Thoracic aorta (tissue), 2 donors: Measurements from ENCODE around the gene PPFIBP2. TPM values are rescaled to one million over a fixed set of nuclear protein-coding genes. Genes with fewer than 3 reads are reported as not detected.

ENCODE experiments used
- ATAC-seq: fragments of 150-250 bp; one replicate; pipeline ENCODE4 v1.8.0; 2017; ENCODE audit warnings: low read depth; ENCODE audit not compliant: insufficient number of reproducible peaks, low FRiP score
- DNase-seq: peaks from one replicate; pipeline ENCODE4 v3.0.0-alpha.2; 2020; ENCODE audit warnings: low spot score
- H3K27ac ChIP-seq, 2 donors: fragments of 200-600 bp; sonication (generic); 1 replicate in 1 of 2; 2 replicates in 1 of 2; pipeline ENCODE4 v1.5.1; 2016; ENCODE audit warnings: mild to moderate bottlenecking in 2 of 2, moderate library complexity in 2 of 2
- H3K27me3 ChIP-seq: fragments of 200-600 bp; sonication (generic); replicated peaks from 2 replicates; pipeline ENCODE4 v1.6.0; 2016; ENCODE audit warnings: mild to moderate bottlenecking; ENCODE audit not compliant: insufficient read depth
- H3K36me3 ChIP-seq: fragments of 200-600 bp; sonication (generic); one replicate; pipeline ENCODE4 v1.5.1; 2016
- H3K4me1 ChIP-seq, 2 donors: fragments of 200-600 bp; sonication (generic); 1 replicate in 1 of 2; 2 replicates in 1 of 2; pipeline versions ENCODE4 v1.5.1 to v1.6.0; 2016; ENCODE audit warnings: low read depth in 2 of 2, mild to moderate bottlenecking in 1 of 2; ENCODE audit not compliant: control insufficient read depth in 1 of 2
- H3K4me3 ChIP-seq: fragments of 200-600 bp; sonication (generic); 2 replicates; pipeline ENCODE4 v1.5.1; 2016; ENCODE audit warnings: mild to moderate bottlenecking
- H3K9me3 ChIP-seq: fragments of 200-600 bp; sonication (generic); 2 replicates; pipeline ENCODE4 v1.5.1; 2016
- total RNA-seq, 2 donors: library from RNA; depleted of rRNA; stranded (reverse); fragments of >200 nt; gene quantifications; one replicate each; pipeline versions ENCODE4 v1.1.0 to v1.2.3, GENCODE V29; 2016
- TF ChIP-seq, protein P1 (sequence below): fragments of 200-600 bp; sonication (generic); IDR thresholded peaks from one replicate; pipeline ENCODE4 v1.5.1; 2019; ENCODE audit warnings: antibody characterized with exemption

The PPFIBP2 gene
- 10 to 100 TPM; 43.5 to 48.9 TPM for total RNA-seq

DNA sequence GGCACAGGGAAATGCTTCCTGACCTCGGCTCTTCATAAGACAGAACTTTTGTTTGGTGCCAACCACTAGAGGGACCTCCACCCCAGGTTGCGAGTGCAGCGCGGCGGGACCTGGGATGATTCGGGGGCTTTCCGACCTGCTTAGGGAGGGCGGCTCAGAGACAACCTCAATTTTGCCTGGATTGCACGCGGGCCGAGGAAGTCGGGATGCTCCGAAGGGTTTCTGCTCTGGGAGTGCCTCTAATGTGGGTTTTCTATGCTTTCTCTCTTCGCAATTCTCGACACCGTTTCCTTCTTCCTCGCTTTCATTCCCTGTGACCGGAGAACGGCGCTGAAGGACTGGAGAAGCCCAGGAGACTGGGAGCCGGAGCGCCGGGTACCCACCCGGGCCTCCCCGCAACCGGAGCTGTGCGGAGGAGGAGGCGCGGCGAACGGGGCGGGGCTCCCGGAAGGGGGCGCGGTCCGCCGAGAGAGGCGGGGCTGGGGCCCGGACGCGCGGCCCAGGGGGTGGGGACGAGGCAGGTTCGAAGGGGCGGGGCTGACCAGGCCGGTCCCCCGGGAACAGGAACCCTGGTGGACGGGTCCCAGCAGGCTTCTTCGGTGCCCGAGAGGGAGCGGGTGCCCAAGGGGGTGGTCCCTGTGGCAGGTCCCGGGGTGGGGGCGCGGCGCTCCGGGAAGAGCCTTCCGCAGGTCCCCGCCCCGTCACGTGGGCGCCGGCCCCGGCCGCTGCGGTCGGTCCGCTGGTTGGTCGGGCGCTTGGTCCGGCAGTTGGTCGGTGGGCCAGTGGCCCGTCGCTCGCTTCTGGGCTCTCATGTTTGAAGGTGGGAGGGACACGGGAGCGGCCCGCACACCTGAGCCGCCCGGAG, at the start of gene PPFIBP2:
PPFIBP2 (plus strand) TSS at position 766 of the 865 bp plus-strand sequence. CDS start 35,477 bp downstream, outside the sequence.
- DNase-seq (peak; percentile 27), ATAC-seq (peak; percentile 92)
- H3K4me3 ChIP-seq: peak within 1 kb of the TSS; percentile 93
- TF ChIP-seq, protein P1, sequence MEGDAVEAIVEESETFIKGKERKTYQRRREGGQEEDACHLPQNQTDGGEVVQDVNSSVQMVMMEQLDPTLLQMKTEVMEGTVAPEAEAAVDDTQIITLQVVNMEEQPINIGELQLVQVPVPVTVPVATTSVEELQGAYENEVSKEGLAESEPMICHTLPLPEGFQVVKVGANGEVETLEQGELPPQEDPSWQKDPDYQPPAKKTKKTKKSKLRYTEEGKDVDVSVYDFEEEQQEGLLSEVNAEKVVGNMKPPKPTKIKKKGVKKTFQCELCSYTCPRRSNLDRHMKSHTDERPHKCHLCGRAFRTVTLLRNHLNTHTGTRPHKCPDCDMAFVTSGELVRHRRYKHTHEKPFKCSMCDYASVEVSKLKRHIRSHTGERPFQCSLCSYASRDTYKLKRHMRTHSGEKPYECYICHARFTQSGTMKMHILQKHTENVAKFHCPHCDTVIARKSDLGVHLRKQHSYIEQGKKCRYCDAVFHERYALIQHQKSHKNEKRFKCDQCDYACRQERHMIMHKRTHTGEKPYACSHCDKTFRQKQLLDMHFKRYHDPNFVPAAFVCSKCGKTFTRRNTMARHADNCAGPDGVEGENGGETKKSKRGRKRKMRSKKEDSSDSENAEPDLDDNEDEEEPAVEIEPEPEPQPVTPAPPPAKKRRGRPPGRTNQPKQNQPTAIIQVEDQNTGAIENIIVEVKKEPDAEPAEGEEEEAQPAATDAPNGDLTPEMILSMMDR: peak; percentile 46
- peak within 1 kb of the TSS; percentile 92 to 95 for H3K27ac ChIP-seq
- H3K9me3 ChIP-seq: no peaks in the 10 kb centered on the region
- H3K4me1 ChIP-seq: peaks cover 15 to 24% of the 10 kb centered on the region in 2 donors
- no peaks in the 10 kb centered on the region for H3K36me3 ChIP-seq
- no peaks in the 10 kb centered on the region for H3K27me3 ChIP-seq

DNA sequence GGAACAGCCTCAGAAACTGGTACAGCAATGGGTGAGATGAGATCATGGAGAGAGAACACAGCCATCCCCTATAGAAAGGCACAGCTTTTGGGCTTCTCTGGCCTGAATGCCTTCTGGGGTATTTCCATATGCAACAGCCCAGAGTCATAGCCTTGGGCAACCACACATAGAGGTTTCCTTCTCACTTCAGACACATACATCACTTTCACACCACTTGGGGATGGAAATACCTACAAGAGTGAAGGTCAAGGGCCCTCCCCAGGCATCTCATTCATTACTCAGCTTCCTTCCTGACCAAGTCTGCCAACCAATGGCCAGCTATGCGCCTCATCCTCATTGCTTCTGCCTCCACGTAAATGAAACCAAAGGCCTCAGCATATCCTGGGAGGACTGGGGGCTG, 46.1 kb upstream of the PPFIBP2 start:
- H3K9me3 ChIP-seq: no peaks in the 10 kb centered on the region
- no peaks in the 10 kb centered on the region for H3K36me3 ChIP-seq
- H3K4me1 ChIP-seq: no peaks in the 10 kb centered on the region
- no peaks in the 10 kb centered on the region for H3K27me3 ChIP-seq
- TF ChIP-seq, protein P1: no peak
- ATAC-seq (no peak), DNase-seq (no peak)
- H3K4me3 ChIP-seq: no peak overlapping the region
- no peak overlapping the region for H3K27ac ChIP-seq

- Histone ChIP-seq H3K36me3 (no peaks in the 10 kb centered on the region), H3K4me1 (no peaks in the 10 kb centered on the region), H3K4me3 (no peak overlapping the region), H3K9me3 (no peaks in the 10 kb centered on the region), H3K27ac (no peak overlapping the region), H3K27me3 (no peaks in the 10 kb centered on the region)
- ATAC-seq (no peak), DNase-seq (no peak)
- TF ChIP-seq, protein P1: no peak
Observed at GRCh38 chr11:7469351-7469865, 44.4 kb upstream of the PPFIBP2 start.

DNA sequence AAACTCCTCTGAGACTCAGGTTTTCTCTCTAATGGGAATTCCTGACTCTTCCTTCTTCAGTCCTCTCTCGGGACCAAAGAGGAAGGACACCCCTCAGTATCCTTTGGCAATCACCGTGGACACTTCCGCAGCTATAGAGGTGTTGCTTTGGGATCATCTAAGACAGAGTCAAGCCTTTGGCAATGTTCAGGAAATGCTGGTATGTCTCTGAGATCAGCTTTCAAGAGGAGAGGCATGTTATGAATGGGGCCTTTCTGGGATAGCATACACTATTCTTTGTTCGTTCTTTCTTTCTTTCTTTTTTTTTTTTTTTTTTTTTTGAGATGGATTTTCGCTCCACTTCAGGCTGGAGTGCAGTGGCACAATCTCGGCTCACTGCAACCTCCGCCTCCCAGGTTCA, 42.7 kb upstream of the PPFIBP2 start:
- TF ChIP-seq, protein P1: no peak

DNA sequence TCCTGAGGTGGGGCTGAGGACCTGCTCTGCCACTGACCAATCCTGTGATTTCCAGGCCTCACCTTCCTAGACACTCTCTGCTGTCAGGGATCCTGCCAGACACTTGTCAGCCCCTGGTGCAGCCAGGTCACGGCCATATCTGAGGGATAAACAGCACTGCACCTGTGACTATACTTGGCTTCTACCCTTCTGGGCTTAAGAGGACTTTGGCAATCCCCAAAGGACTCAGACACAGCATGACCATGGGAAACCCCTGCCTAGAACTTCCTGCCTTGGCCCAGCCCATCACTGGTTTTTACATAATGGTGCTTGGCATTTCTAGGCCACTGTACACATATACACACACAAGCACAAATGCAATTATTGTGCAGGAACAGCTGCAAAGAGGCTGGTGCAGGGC, 40.1 kb upstream of the PPFIBP2 start:
- Histone ChIP-seq H3K36me3 (no peaks in the 10 kb centered on the region), H3K4me1 (no peaks in the 10 kb centered on the region), H3K27me3 (no peaks in the 10 kb centered on the region), H3K27ac (no peak overlapping the region), H3K4me3 (no peak overlapping the region), H3K9me3 (no peaks in the 10 kb centered on the region)
- TF ChIP-seq, protein P1: no peak
- no peak for DNase-seq
- no peak for ATAC-seq

More for the DNA sequence above, 42.7 kb upstream of the PPFIBP2 start:
- Histone ChIP-seq H3K36me3 (no peaks in the 10 kb centered on the region), H3K27ac (no peak overlapping the region), H3K4me1 (no peaks in the 10 kb centered on the region), H3K9me3 (no peaks in the 10 kb centered on the region), H3K4me3 (no peak overlapping the region), H3K27me3 (no peaks in the 10 kb centered on the region)
- no peak for ATAC-seq
- DNase-seq: no peak
